ENCODE data around the gene KIRREL2.

KIRREL2 gene

GRCh38 chr19:35853038-35853756 is 3.5 kb upstream of the KIRREL2 start (continued):
- no peak for TF ChIP-seq ZNF214 (tag by site-specific recombination; IDR thresholded peaks at IDR 0.05; ENCODE audit: borderline replicate concordance)
- no peak for TF ChIP-seq ZFP3 (tag by site-specific recombination; IDR thresholded peaks at IDR 0.05; ENCODE audit: low read depth)
- TF ChIP-seq ZNF521 (tag by site-specific recombination; IDR thresholded peaks at IDR 0.05) = no peak
- TF ChIP-seq KLF16 (tag by site-specific recombination; IDR thresholded peaks at IDR 0.05) = no peak
- TF ChIP-seq ZNF624 (tag by site-specific recombination; IDR thresholded peaks at IDR 0.05) = no peak
- TF ChIP-seq ZNF692 (tag by site-specific recombination; IDR thresholded peaks at IDR 0.05) = no peak
- no peak for TF ChIP-seq ZSCAN16 (tag by site-specific recombination; IDR thresholded peaks at IDR 0.05)
- no peak for TF ChIP-seq ZNF24 (tag by site-specific recombination; IDR thresholded peaks at IDR 0.05)
- TF ChIP-seq HOXD13 (CRISPR knock-in tag; IDR thresholded peaks at IDR 0.05; ENCODE audit: borderline replicate concordance) = no peak
- no peak for TF ChIP-seq ZNF18 (tag by site-specific recombination; IDR thresholded peaks at IDR 0.05)
- no peak for TF ChIP-seq ZNF488 (tag by site-specific recombination; IDR thresholded peaks at IDR 0.05)
- no peak for TF ChIP-seq ZNF548 (tag by site-specific recombination; IDR thresholded peaks at IDR 0.05)
- TF ChIP-seq SETDB1 (IDR thresholded peaks at IDR 0.05; ENCODE audit: insufficient read length, low read length) = no peak
- TF ChIP-seq SP7 (tag by site-specific recombination; IDR thresholded peaks at IDR 0.05) = no peak
- TF ChIP-seq ZBTB17 (tag by site-specific recombination; IDR thresholded peaks at IDR 0.05) = no peak
- no peak for TF ChIP-seq ZIC2 (tag by site-specific recombination; IDR thresholded peaks at IDR 0.05)
- TF ChIP-seq ZNF138 (tag by site-specific recombination; IDR thresholded peaks at IDR 0.05; ENCODE audit: borderline replicate concordance) = no peak
- peak; percentile 6; the same call in 1 of the 2 replicates for TF ChIP-seq GLIS2 (tag by site-specific recombination; IDR thresholded peaks at IDR 0.05)
- TF ChIP-seq MYNN (tag by site-specific recombination; IDR thresholded peaks at IDR 0.05; ENCODE audit: borderline replicate concordance) = no peak
- no peak for TF ChIP-seq ZNF184 (tag by site-specific recombination; IDR thresholded peaks at IDR 0.05)
- TF ChIP-seq SP2 (tag by site-specific recombination; IDR thresholded peaks at IDR 0.05) = no peak; the same call in 1 of the 2 replicates
- TF ChIP-seq INSM2 (tag by site-specific recombination; IDR thresholded peaks at IDR 0.05) = no peak
- no peak for TF ChIP-seq ZNF830 (tag by site-specific recombination; IDR thresholded peaks at IDR 0.05; ENCODE audit: low read depth)
- TF ChIP-seq ZNF426 (tag by site-specific recombination; IDR thresholded peaks at IDR 0.05) = no peak
- no peak for TF ChIP-seq ZNF707 (tag by site-specific recombination; IDR thresholded peaks at IDR 0.05)
- TF ChIP-seq ZNF473 (tag by site-specific recombination; IDR thresholded peaks at IDR 0.05) = 0 out of 2 replicates have a peak, but pooled peaks have one; percentile 16
- no peak for TF ChIP-seq YY1 (tag by site-specific recombination; IDR thresholded peaks at IDR 0.05)
- no peak for TF ChIP-seq ZBTB26 (tag by site-specific recombination; optimal IDR thresholded peaks at IDR 0.05)
- peak; percentile 100 for TF ChIP-seq ZFHX2 (tag by site-specific recombination; conservative IDR thresholded peaks at IDR 0.05)
- peak; percentile 69 for TF ChIP-seq GLIS1 (tag by site-specific recombination; IDR thresholded peaks at IDR 0.05)
- TF ChIP-seq ZNF747 (tag by site-specific recombination; IDR thresholded peaks at IDR 0.05) = no peak; the same call in 1 of the 2 replicates
- TF ChIP-seq PRDM6 (tag by site-specific recombination; IDR thresholded peaks at IDR 0.05) = no peak
- no peak for TF ChIP-seq ZBTB48 (tag by site-specific recombination; IDR thresholded peaks at IDR 0.05)

Measured in HEK293 (cell line).